Measurements from ENCODE around the gene PACS1. TPM values are rescaled to one million over a fixed set of nuclear protein-coding genes. Genes with fewer than 3 reads are reported as not detected.

Gene PACS1
- total and polyA plus RNA-seq, 8 donors: 50.7 to 57.5 (median 54.9) TPM

DNA sequence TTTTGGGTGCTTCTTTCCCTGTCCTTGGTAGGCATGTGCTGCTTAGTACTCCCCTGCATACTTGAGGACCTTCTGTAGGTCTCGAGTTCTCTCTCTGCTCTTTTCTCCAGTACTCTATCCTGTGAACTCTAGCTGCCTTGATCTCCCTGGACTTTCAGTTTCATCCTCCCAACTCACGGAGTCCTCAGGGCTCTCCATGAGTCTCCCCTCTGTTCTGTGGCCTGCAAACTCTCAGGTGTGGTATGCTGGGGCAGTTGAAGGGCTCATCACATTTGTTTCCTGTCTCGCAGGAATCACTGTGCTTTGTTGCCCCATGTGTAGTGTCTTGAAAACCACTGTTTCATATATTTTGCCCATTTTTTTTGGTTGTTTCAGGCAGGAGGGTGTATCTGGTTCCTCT, 3.3 kb upstream of the PACS1 start:
- Histone ChIP-seq H3K9me3 (no peaks in the 10 kb centered on the region), H3K27ac (no peak overlapping the region), H3K4me1 (peaks cover 14 to 40% of the 10 kb centered on the region in 2 donors), H3K27me3 (no peaks in the 10 kb centered on the region), H3K4me3 (no peak overlapping the region), H3K36me3 (peaks cover 0 to 71% of the 10 kb centered on the region in 2 donors)
- TF ChIP-seq, protein P1, sequence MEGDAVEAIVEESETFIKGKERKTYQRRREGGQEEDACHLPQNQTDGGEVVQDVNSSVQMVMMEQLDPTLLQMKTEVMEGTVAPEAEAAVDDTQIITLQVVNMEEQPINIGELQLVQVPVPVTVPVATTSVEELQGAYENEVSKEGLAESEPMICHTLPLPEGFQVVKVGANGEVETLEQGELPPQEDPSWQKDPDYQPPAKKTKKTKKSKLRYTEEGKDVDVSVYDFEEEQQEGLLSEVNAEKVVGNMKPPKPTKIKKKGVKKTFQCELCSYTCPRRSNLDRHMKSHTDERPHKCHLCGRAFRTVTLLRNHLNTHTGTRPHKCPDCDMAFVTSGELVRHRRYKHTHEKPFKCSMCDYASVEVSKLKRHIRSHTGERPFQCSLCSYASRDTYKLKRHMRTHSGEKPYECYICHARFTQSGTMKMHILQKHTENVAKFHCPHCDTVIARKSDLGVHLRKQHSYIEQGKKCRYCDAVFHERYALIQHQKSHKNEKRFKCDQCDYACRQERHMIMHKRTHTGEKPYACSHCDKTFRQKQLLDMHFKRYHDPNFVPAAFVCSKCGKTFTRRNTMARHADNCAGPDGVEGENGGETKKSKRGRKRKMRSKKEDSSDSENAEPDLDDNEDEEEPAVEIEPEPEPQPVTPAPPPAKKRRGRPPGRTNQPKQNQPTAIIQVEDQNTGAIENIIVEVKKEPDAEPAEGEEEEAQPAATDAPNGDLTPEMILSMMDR (IDR thresholded peaks at IDR 0.05): no peak
- ATAC-seq (no peak), DNase-seq (no peak)
- intact Hi-C loops (cut with DNase I): no loop called here

DNA sequence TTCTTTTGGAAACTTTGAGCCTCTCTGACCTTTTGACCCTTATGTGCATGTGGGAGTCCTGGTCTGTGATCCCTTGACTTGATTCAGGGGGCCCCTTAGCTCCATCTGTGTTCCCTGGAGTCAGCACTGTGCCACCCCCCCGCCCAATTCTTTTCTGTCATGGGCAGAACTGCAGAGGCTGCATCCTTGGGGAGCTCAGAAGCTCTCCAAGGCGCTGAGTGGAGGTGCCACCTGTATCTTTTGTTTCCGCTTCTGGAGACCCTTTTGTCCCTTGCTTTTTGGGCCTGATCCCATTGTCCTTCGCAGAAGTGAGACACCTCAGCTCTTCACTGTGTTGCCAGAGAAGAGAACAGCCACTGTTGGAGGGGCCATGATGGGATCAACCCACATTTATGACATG, 2.4 kb upstream of the PACS1 start:
- Histone ChIP-seq H3K4me3 (no peak overlapping the region), H3K9me3 (no peaks in the 10 kb centered on the region), H3K27ac (peak overlapping the region in 1 of 2 donors; percentile 97), H3K36me3 (peaks cover 0 to 62% of the 10 kb centered on the region in 2 donors), H3K27me3 (no peaks in the 10 kb centered on the region), H3K4me1 (peaks cover 14 to 48% of the 10 kb centered on the region in 2 donors)
- DNase-seq (no peak), ATAC-seq (no peak)
- intact Hi-C loops (cut with DNase I): no loop called here
- TF ChIP-seq, protein P1 (IDR thresholded peaks at IDR 0.05): no peak

DNA sequence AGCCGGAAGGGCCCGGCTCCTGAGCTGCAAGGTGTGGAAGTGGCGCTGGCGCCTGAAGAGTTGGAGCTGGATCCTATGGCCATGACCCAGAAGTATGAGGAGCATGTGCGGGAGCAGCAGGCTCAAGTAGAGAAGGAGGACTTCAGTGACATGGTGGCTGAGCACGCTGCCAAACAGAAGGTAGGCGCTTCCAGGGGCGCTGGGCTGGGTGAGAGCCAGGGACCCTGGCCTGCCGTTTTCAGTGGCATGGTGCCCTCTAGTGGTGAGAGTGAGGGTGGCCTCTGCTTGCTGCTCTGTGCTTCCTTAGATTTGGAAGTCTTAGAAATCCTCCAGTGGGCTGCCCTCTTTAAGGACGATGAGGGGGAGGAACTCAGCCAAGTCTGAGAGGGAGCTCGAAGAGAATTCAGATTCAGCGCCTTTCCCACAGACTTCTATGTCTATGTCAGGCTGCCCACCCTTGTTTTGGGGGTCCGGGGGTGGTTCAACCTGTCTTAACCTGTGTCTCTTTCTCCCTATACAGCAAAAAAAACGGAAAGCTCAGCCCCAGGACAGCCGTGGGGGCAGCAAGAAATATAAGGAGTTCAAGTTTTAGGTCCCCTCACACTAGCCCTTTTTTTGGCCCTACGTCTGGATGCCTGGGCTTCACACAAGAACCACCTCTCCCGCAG, 1.8 kb upstream of the PACS1 start:
- Histone ChIP-seq H3K27me3 (no peaks in the 10 kb centered on the region), H3K4me1 (peaks cover 14 to 50% of the 10 kb centered on the region in 2 donors), H3K36me3 (peaks cover 0 to 56% of the 10 kb centered on the region in 2 donors), H3K9me3 (no peaks in the 10 kb centered on the region), H3K4me3 (no peak overlapping the region), H3K27ac (peak overlapping the region; percentile 97)
- intact Hi-C loops (cut with DNase I): no loop called here
- peak; percentile 36 to 87 (median 69) for DNase-seq
- TF ChIP-seq, protein P1 (IDR thresholded peaks at IDR 0.05): peak; percentile 92 to 95
- ATAC-seq: peak; percentile 61

DNA sequence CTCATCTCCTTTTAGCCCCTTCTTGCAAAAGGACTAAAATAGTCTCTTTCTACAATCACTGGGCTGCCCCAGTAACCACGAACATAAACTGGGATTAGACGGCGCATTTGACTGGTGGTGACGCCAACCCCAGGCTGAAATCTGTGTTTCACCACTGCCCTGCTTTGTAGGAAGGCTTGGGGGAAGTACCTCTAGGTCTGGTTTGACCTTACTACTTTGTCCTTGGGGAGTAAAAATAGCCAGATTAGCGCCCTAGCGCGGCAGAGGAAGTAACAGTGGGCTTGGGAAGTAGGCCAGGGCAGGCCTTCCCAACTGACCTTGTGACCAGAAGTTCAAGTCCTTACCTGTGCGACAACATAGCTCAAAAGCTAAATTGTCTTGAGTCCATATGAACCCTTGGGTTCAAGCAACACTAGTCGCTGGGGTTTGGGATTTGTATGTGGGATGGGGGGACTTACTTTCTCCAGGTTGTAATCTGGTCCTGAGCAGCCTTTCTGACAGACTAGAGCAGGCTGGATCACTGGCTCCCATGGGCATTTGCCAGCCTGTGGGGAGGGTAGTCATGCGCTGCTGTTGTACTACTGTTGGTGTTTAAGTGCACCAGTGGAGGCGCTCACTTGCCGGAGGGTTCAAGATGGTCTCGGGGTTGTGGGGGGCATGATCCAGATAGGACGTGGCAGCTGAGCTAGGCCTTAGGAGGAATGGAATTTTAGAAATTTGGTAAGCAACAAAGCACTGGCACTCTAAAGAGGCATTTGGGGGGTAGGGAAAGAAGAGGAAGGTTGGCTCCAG, 953 bp upstream of the PACS1 start:
- DNase-seq (peak in 1 of 4 donors; percentile 56), ATAC-seq (peak; percentile 30)
- Histone ChIP-seq H3K4me1 (peaks cover 14 to 50% of the 10 kb centered on the region in 2 donors), H3K27ac (peak overlapping the region; percentile 97), H3K9me3 (no peaks in the 10 kb centered on the region), H3K36me3 (peaks cover 0 to 47% of the 10 kb centered on the region in 2 donors), H3K27me3 (no peaks in the 10 kb centered on the region), H3K4me3 (peak overlapping the region; percentile 53 to 94)
- TF ChIP-seq, protein P1 (IDR thresholded peaks at IDR 0.05): no peak
- intact Hi-C loops (cut with DNase I): no loop called here
